HEK293 (cell line): ENCODE results near the gene KRTAP23-1.
A peak's percentile ranks its signal among the peaks of the same experiment; 100 is the strongest.

Source experiments
- CTCF ChIA-PET: fragments of 350-600 bp; formaldehyde crosslinking; extraction: SDS; loops from one replicate; lab custom pipeline; 2021; ENCODE audit warnings: antibody characterized with exemption; lab: Yijun Ruan, JAX
- POLR2A ChIA-PET: fragments of 300-600 bp; formaldehyde crosslinking; extraction: SDS; loops from one replicate; lab custom pipeline; 2020; ENCODE audit warnings: antibody characterized with exemption, inconsistent platforms; lab: Yijun Ruan, JAX
- H3K27ac ChIP-seq: fragments of 200-500 bp; sonication (Bioruptor generic); 2 replicates; pipeline ENCODE4 v1.5.1; 2014; ENCODE audit warnings: low read depth, low read length, control low read depth, inconsistent platforms; ENCODE audit errors: extremely low read depth
- H3K36me3 ChIP-seq, 2 experiments: fragments of 200-500 bp in 1 of 2; sonication (Bioruptor generic) in 1 of 2; 1 replicate in 1 of 2; 2 replicates in 1 of 2; pipeline ENCODE4 v1.5.1; 2014 to 2017; ENCODE audit warnings: inconsistent platforms in 2 of 2, low read length in 2 of 2; ENCODE audit not compliant: control insufficient read depth in 2 of 2, insufficient read depth in 1 of 2
- H3K4me1 ChIP-seq: fragments of 200-500 bp; sonication (Bioruptor generic); 2 replicates; pipeline ENCODE4 v1.5.1; 2014; ENCODE audit warnings: mild to moderate bottlenecking, low read length, inconsistent platforms; ENCODE audit not compliant: control insufficient read depth, insufficient read depth
- H3K4me3 ChIP-seq: 2 replicates; pipeline ENCODE4 v1.5.1; 2011; ENCODE audit warnings: low read depth, mild to moderate bottlenecking, control low read depth, low read length, moderate library complexity
- H3K9me3 ChIP-seq: fragments of 200-500 bp; sonication (Bioruptor generic); 2 replicates; pipeline ENCODE4 v1.5.1; 2014; ENCODE audit warnings: low read depth, low read length, inconsistent platforms; ENCODE audit not compliant: control insufficient read depth, insufficient read depth
- INSM2 ChIP-seq: fragments of 450-650 bp; formaldehyde crosslinking; IDR thresholded peaks from 2 replicates; pipeline ENCODE4 v1.5.1; 2016; ENCODE audit warnings: missing biosample characterization, missing genetic modification characterization
- ZBTB8A ChIP-seq: fragments of 450-650 bp; formaldehyde crosslinking; IDR thresholded peaks from 2 replicates; pipeline ENCODE4 v1.5.1; 2016; ENCODE audit warnings: missing biosample characterization, missing genetic modification characterization
- ZNF121 ChIP-seq: fragments of 450-650 bp; formaldehyde crosslinking; IDR thresholded peaks from 2 replicates; pipeline ENCODE4 v1.5.1; 2016; ENCODE audit warnings: missing biosample characterization, missing genetic modification characterization
- ZNF132 ChIP-seq: fragments of 450-650 bp; formaldehyde crosslinking; IDR thresholded peaks from 2 replicates; pipeline ENCODE4 v1.5.1; 2017; ENCODE audit warnings: missing biosample characterization, missing genetic modification characterization, borderline replicate concordance
- ZNF146 ChIP-seq: fragments of 450-650 bp; formaldehyde crosslinking; IDR thresholded peaks from 2 replicates; pipeline ENCODE4 v1.5.1; 2016; ENCODE audit warnings: missing biosample characterization, missing genetic modification characterization
- ZNF266 ChIP-seq: fragments of 450-650 bp; formaldehyde crosslinking; IDR thresholded peaks from 2 replicates; pipeline ENCODE4 v1.5.1; 2016; ENCODE audit warnings: missing biosample characterization, missing genetic modification characterization, low read depth
- ZNF548 ChIP-seq: fragments of 450-650 bp; formaldehyde crosslinking; IDR thresholded peaks from 2 replicates; pipeline ENCODE4 v1.5.1; 2016; ENCODE audit warnings: missing biosample characterization, missing genetic modification characterization
- ZNF677 ChIP-seq: fragments of 450-650 bp; IDR thresholded peaks from 2 replicates; pipeline ENCODE4 v1.5.0; 2018; ENCODE audit warnings: missing biosample characterization, mild to moderate bottlenecking, missing genetic modification characterization, moderate library complexity
- ZNF776 ChIP-seq: fragments of 450-650 bp; formaldehyde crosslinking; IDR thresholded peaks from 2 replicates; pipeline ENCODE4 v1.5.0; 2017; ENCODE audit warnings: missing biosample characterization, missing genetic modification characterization, borderline replicate concordance
- ZSCAN23 ChIP-seq: fragments of 450-650 bp; formaldehyde crosslinking; IDR thresholded peaks from 2 replicates; pipeline ENCODE4 v1.5.1; 2016; ENCODE audit warnings: missing biosample characterization, missing genetic modification characterization
- ZSCAN30 ChIP-seq: fragments of 450-650 bp; IDR thresholded peaks from 2 replicates; pipeline ENCODE4 v1.5.1; 2018; ENCODE audit warnings: missing biosample characterization, mild to moderate bottlenecking, missing genetic modification characterization, moderate library complexity
- TF ChIP-seq, protein P1 (sequence below): fragments of 450-650 bp; formaldehyde crosslinking; IDR thresholded peaks from 2 replicates; pipeline ENCODE4; 2016; ENCODE audit warnings: missing biosample characterization, missing genetic modification characterization
- TF ChIP-seq, protein P2 (sequence below): fragments of 450-650 bp; formaldehyde crosslinking; IDR thresholded peaks from 2 replicates; pipeline ENCODE4 v1.5.1; 2016; ENCODE audit warnings: missing biosample characterization, missing genetic modification characterization
- TF ChIP-seq, protein P3 (sequence below): fragments of 450-650 bp; formaldehyde crosslinking; IDR thresholded peaks from 2 replicates; pipeline ENCODE4 v1.5.1; 2016; ENCODE audit warnings: missing biosample characterization, missing genetic modification characterization, low read depth

Gene KRTAP23-1

GRCh38 chr21:30320215-30320614 is 28.2 kb downstream of the KRTAP23-1 start, which contains the start of gene KRTAP26-1:
Gene KRTAP26-1 (minus strand): TSS chr21:30320315. CDS start chr21:30320035, 280 bp downstream.
- ChIA-PET CTCF (no interaction called here), POLR2A (no interaction called here)
- H3K27ac ChIP-seq, result no peak within 1 kb of the TSS
- H3K9me3 ChIP-seq, result no peaks in the 10 kb centered on the region
- no peaks in the 10 kb centered on the region for H3K4me1 ChIP-seq
- H3K36me3 ChIP-seq, result no peaks in the 10 kb centered on the region
- no peak within 1 kb of the TSS for H3K4me3 ChIP-seq
- no peak for TF ChIP-seq ZNF677 (tag by site-specific recombination)
- TF ChIP-seq ZSCAN30 (tag by site-specific recombination), result no peak
- no peak for TF ChIP-seq ZNF146 (tag by site-specific recombination)
- TF ChIP-seq, protein P1, sequence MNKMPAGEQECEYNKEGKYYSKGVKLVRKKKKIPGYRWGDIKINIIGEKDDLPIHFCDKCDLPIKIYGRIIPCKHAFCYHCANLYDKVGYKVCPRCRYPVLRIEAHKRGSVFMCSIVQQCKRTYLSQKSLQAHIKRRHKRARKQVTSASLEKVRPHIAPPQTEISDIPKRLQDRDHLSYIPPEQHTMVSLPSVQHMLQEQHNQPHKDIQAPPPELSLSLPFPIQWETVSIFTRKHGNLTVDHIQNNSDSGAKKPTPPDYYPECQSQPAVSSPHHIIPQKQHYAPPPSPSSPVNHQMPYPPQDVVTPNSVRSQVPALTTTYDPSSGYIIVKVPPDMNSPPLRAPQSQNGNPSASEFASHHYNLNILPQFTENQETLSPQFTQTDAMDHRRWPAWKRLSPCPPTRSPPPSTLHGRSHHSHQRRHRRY (tag by site-specific recombination), result no peak

DNA sequence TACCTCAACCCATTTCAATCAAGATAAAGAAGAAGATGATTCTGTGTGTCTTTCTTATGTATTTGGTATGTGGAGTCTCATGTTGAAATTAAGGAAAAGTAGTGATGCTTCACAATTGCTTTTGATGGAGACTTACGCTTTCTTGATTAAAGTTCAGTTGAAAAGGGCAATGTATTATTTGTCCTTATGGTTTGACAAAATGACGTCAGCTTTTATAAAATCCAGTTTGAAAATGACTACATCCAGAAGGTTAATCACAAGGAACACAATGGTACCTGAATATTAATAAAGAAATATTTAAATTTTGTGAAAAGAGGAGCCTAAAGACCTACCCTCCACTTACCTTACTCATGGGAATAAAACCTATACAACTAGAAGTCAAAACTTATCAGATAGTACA is 32.7 kb downstream of the KRTAP23-1 start:
- CTCF ChIA-PET, result no interaction called here
- H3K4me3 ChIP-seq, result no peak overlapping the region
- no peak for TF ChIP-seq ZNF121 (tag by site-specific recombination)
- TF ChIP-seq, protein P2, sequence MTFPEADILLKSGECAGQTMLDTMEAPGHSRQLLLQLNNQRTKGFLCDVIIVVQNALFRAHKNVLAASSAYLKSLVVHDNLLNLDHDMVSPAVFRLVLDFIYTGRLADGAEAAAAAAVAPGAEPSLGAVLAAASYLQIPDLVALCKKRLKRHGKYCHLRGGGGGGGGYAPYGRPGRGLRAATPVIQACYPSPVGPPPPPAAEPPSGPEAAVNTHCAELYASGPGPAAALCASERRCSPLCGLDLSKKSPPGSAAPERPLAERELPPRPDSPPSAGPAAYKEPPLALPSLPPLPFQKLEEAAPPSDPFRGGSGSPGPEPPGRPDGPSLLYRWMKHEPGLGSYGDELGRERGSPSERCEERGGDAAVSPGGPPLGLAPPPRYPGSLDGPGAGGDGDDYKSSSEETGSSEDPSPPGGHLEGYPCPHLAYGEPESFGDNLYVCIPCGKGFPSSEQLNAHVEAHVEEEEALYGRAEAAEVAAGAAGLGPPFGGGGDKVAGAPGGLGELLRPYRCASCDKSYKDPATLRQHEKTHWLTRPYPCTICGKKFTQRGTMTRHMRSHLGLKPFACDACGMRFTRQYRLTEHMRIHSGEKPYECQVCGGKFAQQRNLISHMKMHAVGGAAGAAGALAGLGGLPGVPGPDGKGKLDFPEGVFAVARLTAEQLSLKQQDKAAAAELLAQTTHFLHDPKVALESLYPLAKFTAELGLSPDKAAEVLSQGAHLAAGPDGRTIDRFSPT, result no peak
- TF ChIP-seq, protein P3, sequence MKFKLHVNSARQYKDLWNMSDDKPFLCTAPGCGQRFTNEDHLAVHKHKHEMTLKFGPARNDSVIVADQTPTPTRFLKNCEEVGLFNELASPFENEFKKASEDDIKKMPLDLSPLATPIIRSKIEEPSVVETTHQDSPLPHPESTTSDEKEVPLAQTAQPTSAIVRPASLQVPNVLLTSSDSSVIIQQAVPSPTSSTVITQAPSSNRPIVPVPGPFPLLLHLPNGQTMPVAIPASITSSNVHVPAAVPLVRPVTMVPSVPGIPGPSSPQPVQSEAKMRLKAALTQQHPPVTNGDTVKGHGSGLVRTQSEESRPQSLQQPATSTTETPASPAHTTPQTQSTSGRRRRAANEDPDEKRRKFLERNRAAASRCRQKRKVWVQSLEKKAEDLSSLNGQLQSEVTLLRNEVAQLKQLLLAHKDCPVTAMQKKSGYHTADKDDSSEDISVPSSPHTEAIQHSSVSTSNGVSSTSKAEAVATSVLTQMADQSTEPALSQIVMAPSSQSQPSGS (tag by site-specific recombination), result peak; percentile 34; the same call in 1 of the 2 replicates
- H3K4me1 ChIP-seq, result no peaks in the 10 kb centered on the region
- H3K27ac ChIP-seq, result no peak overlapping the region
- H3K36me3 ChIP-seq, result no peaks in the 10 kb centered on the region
- POLR2A ChIA-PET, result no interaction called here
- H3K9me3 ChIP-seq, result no peaks in the 10 kb centered on the region

- ChIA-PET CTCF (no interaction called here), POLR2A (no interaction called here)
- H3K4me1 ChIP-seq, result no peaks in the 10 kb centered on the region
- no peaks in the 10 kb centered on the region for H3K9me3 ChIP-seq
- H3K36me3 ChIP-seq, result no peaks in the 10 kb centered on the region
- no peak for TF ChIP-seq ZNF132 (tag by site-specific recombination)
- no peak for TF ChIP-seq ZSCAN23 (tag by site-specific recombination)
- TF ChIP-seq ZNF776 (tag by site-specific recombination), result no peak
- no peak for TF ChIP-seq ZNF548
- no peak for TF ChIP-seq INSM2 (tag by site-specific recombination)
- no peak for TF ChIP-seq ZBTB8A (tag by site-specific recombination)
- no peak for TF ChIP-seq ZNF266 (tag by site-specific recombination)
- no peak overlapping the region for H3K27ac ChIP-seq
- H3K4me3 ChIP-seq, result no peak overlapping the region
Measured at GRCh38 chr21:30306884-30307283, 41.5 kb downstream of the KRTAP23-1 start.
